Lower leg skin (tissue), 4 donors: ENCODE data around the gene PSME3. TPM values are rescaled to one million over a fixed set of nuclear protein-coding genes. Genes with fewer than 3 reads are reported as not detected.
"Not testable (repeated sequence)": the region's sequence is repeated elsewhere in the genome, so short reads cannot be mapped to it uniquely, and the experiment has no call there.

Experiments used
- DNase-seq, 2 donors: peaks; one replicate each; pipeline ENCODE4 v3.0.0-alpha.2; 2019; ENCODE audit warnings: low spot score in 2 of 2
- H3K4me3 ChIP-seq: fragments of 200-600 bp; sonication (generic); 2 replicates; pipeline ENCODE4 v1.5.1; 2017; ENCODE audit warnings: mild to moderate bottlenecking, low read depth; ENCODE audit not compliant: poor library complexity, severe bottlenecking
- CTCF ChIP-seq, 3 donors: fragments of 450-650 bp; IDR thresholded peaks; one replicate each; pipeline ENCODE4 v1.5.1; 2016; ENCODE audit warnings: antibody characterized with exemption in 3 of 3, mild to moderate bottlenecking in 3 of 3, moderate library complexity in 2 of 3
- POLR2A ChIP-seq, 2 donors: fragments of 450-650 bp; IDR thresholded peaks; one replicate each; pipeline ENCODE4 v1.6.1; 2016 to 2017; ENCODE audit warnings: antibody characterized with exemption in 2 of 2, mild to moderate bottlenecking in 1 of 2, moderate library complexity in 1 of 2
- WGBS, 2 donors: methylation state at CpG; one replicate each; pipeline ENCODE4 v1.1.5; 2018; 5-methylcytosine and 5-hydroxymethylcytosine counted together
- intact Hi-C: fragments of 100-400 bp; cut with DNase I; formaldehyde crosslinking; loops from one replicate; pipeline ENCODE4 v1.15.0; 2023; ENCODE audit warnings: low total_unique reads
- total RNA-seq, 4 donors: library from RNA; depleted of rRNA; stranded (reverse); fragments of >200 nt; gene quantifications; one replicate each; pipeline ENCODE4 v1.1.0, GENCODE V29; 2016

PSME3 gene
- total RNA-seq, 4 donors from 2014 or later, result 56.2 to 82.0 (median 75.1) TPM

GRCh38 chr17:42849031-42849430 lies 15.8 kb downstream of the PSME3 start:
- 67 to 92% methylated on average over 3 to 9 of the region's 9 CpGs for WGBS, 2 donors
- no peak for DNase-seq
- TF ChIP-seq CTCF (IDR thresholded peaks at IDR 0.05), result no peak
- no peak for TF ChIP-seq POLR2A (IDR thresholded peaks at IDR 0.05)
- no peak overlapping the region for H3K4me3 ChIP-seq
- intact Hi-C loops, result loop anchor here (5.0 to 10.0 kb wide), 2 partner anchors 86 to 148 kb away; partner anchors contain the start of gene RPL27

DNA sequence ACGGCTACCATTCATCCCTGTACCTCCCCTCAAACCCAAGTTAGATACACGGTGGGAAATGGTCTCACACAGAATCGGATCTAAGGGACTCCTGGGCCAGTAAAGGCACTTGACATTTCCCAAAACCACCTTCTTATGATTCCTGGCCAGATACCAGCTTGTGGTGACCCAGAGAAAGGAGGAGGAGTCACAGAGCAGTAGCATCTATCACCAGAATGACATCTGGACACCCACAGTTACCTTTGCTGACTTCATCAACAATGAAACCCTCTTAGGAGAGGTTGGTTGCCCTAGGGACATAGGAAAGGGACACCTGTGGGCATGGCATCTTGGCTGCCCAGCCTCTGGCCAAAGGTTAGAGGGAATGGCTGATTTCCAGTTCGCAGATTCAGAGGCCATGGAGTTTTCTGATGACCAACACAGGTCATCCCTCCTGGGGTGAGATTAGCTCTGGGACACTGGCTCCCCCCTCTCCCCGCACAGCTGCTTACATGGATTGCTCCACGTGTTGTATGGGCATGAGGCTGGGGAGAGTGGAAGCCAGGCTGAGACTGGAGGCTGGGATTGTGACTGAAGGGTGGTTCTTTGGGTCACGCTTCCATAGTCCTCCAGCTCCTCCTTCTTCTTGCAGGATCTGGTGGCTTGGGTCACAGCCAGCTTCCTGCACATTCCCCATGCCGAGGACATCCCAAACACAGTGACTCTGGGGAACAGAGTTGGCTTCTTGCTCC lies 16.4 kb downstream of the PSME3 start:
- WGBS, 2 donors, result 54 to 60% methylated on average over 8 of the region's 8 CpGs
- no peak for TF ChIP-seq CTCF (IDR thresholded peaks at IDR 0.05)
- no peak for TF ChIP-seq POLR2A (IDR thresholded peaks at IDR 0.05)
- intact Hi-C loops, result loop anchor here (5.0 to 10.0 kb wide), 2 partner anchors 85 to 148 kb away; partner anchors contain the start of gene RPL27
- DNase-seq, result no peak
- no peak overlapping the region for H3K4me3 ChIP-seq

DNA sequence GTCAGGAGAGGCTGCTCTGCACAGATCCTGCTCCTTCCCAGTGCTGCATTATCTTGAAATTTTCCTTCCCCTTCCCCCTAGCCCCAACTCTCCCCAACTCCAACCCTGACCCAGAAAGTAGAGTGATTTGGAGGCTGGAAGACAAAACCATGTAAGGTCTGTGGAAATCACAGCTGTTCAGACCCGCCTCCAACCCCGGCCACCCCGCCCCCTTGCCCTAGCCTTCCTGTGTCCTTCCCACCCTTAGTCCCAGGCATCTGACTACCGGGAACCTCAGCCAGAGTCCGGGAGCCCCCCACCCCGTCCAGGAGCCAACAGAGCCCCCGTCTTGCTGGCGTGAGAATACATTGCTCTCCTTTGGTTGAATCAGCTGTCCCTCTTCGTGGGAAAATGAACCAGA lies 17.8 kb downstream of the PSME3 start, which contains the start of gene AOC3:
AOC3 (plus strand) TSS at position 246 of the 400 bp plus-strand sequence; CDS start at position 391, 145 bp downstream.
- DNase-seq, result peak in 1 of 2 donors; percentile 85

GRCh38 chr17:42851371-42852240 lies 18.4 kb downstream of the PSME3 start:
- intact Hi-C loops, DNase-seq, H3K4me3 ChIP-seq: not testable (repeated sequence)
- WGBS, 2 donors, result 82 to 84% methylated on average over 7 to 14 of the region's 28 CpGs

More for the DNA sequence above, 17.8 kb downstream of the PSME3 start, which contains the start of gene AOC3:
- no peak for TF ChIP-seq CTCF (IDR thresholded peaks at IDR 0.05)
- no peak for TF ChIP-seq POLR2A (IDR thresholded peaks at IDR 0.05)
- intact Hi-C loops, result no loop called here
- no peak within 1 kb of the TSS for H3K4me3 ChIP-seq
- 42 to 45% methylated on average over 9 of the region's 9 CpGs for WGBS, 2 donors

DNA sequence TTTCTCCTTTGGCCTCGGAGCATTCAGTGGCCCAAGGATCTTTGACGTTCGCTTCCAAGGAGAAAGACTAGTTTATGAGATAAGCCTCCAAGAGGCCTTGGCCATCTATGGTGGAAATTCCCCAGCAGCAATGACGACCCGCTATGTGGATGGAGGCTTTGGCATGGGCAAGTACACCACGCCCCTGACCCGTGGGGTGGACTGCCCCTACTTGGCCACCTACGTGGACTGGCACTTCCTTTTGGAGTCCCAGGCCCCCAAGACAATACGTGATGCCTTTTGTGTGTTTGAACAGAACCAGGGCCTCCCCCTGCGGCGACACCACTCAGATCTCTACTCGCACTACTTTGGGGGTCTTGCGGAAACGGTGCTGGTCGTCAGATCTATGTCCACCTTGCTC lies 19.2 kb downstream of the PSME3 start:
- intact Hi-C loops, result no loop called here
- WGBS, 2 donors, result 81 to 84% methylated on average over 15 of the region's 15 CpGs
- TF ChIP-seq POLR2A (IDR thresholded peaks at IDR 0.05), result no peak
- no peak for TF ChIP-seq CTCF (IDR thresholded peaks at IDR 0.05)
- H3K4me3 ChIP-seq, result no peak overlapping the region
- DNase-seq, result no peak

GRCh38 chr17:42853004-42853403 lies 19.8 kb downstream of the PSME3 start:
- DNase-seq, result no peak
- WGBS, 2 donors, result 61 to 64% methylated on average over 4 of the region's 4 CpGs
- TF ChIP-seq CTCF (IDR thresholded peaks at IDR 0.05), result no peak
- no peak for TF ChIP-seq POLR2A (IDR thresholded peaks at IDR 0.05)
- H3K4me3 ChIP-seq, result no peak overlapping the region
- intact Hi-C loops, result no loop called here
